VCaP (cell line): ENCODE results near the gene LMLN.
A peak's percentile ranks its signal among the peaks of the same experiment; 100 is the strongest.
"Not testable (repeated sequence)": the region's sequence is repeated elsewhere in the genome, so short reads cannot be mapped to it uniquely, and the experiment has no call there.

Experiments used
- H3K27ac ChIP-seq: fragments of 450-650 bp; 2 replicates; pipeline ENCODE4 v1.5.1; 2017
- CTCF ChIP-seq: fragments of 450-650 bp; conservative IDR thresholded peaks from 2 replicates; pipeline ENCODE4 v1.5.1; 2017; ENCODE audit warnings: mild to moderate bottlenecking, moderate library complexity

Gene LMLN, protein sequence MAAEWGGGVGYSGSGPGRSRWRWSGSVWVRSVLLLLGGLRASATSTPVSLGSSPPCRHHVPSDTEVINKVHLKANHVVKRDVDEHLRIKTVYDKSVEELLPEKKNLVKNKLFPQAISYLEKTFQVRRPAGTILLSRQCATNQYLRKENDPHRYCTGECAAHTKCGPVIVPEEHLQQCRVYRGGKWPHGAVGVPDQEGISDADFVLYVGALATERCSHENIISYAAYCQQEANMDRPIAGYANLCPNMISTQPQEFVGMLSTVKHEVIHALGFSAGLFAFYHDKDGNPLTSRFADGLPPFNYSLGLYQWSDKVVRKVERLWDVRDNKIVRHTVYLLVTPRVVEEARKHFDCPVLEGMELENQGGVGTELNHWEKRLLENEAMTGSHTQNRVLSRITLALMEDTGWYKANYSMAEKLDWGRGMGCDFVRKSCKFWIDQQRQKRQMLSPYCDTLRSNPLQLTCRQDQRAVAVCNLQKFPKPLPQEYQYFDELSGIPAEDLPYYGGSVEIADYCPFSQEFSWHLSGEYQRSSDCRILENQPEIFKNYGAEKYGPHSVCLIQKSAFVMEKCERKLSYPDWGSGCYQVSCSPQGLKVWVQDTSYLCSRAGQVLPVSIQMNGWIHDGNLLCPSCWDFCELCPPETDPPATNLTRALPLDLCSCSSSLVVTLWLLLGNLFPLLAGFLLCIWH

GRCh38 chr3:197959891-197960693, at the start of gene LMLN:
LMLN (plus strand) TSS chr3:197960217; CDS start chr3:197960246, 29 bp downstream.
- TF ChIP-seq CTCF: no peak
- peak within 1 kb of the TSS; percentile 62 for H3K27ac ChIP-seq

DNA sequence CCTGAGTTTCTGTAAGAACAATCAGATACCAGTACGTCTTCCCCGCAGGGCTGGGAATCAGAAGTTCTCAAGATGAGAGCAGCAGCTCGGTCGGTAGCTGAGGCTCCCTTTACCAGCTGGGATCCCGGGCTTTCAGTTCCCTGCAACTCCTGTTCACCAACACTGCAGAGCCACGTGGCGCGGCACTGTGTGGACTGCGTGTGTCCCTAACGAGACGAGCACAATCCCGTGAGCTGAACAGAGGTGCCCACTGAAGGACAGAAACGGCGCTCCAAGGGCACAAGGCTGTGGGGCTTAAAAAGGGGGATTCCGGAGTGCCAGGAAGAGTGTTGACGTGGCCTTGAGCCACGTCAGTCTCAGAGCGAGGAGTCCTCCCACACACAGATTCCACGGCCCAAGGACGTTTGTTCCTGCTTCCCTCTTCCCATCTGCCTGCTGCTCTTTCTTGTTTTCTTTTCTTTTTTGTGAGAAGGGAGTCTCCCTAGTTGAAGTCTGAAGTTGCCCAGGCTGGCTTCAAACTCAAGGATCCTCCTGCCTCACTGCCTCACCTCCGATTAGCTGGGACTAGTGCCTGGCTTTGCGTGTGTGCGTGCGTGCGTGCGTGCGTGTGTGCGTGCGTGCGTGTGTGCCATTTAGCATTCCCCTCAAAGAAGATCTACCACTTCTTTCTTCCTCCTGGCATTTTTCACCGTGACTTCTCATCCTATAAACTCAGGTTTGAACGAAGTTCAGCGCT, 47.1 kb upstream of the LMLN start:
- TF ChIP-seq CTCF: no peak
- no peak overlapping the region for H3K27ac ChIP-seq

DNA sequence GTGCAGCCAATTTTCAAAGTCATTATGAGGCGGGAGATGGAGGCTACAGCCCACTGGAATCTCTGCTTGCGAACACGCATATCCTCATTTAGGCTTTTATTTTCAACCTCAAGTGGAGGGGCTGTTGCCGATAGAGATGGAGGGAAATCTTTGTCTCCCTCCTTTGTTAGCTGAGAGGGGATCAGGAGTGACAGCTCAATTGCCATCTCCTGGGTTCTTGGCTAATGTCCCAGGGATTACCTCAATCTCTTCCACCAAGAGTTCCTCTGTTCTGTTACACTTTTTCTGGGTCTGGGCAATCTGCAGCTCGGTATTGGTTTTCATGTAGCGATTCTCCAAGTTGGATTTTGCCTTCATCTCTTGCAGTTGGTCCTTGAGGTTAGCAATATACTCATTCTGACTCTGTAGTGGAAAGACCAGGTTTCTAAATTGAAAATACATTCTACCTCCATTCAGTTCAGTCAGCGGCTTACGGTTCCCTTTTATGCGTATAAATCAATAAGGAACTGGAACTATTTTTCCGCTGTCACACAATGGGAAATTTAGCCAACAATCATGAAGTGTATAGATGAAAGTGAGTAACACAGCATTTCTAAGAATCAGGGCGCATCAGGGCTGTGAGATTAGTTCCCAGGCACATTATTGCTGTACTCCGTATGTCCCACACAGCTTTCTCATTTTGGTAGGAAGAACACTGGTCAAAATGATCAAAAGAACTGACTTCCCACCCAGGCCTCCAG, 46.2 kb upstream of the LMLN start:
- H3K27ac ChIP-seq: no peak overlapping the region
- TF ChIP-seq CTCF: no peak

DNA sequence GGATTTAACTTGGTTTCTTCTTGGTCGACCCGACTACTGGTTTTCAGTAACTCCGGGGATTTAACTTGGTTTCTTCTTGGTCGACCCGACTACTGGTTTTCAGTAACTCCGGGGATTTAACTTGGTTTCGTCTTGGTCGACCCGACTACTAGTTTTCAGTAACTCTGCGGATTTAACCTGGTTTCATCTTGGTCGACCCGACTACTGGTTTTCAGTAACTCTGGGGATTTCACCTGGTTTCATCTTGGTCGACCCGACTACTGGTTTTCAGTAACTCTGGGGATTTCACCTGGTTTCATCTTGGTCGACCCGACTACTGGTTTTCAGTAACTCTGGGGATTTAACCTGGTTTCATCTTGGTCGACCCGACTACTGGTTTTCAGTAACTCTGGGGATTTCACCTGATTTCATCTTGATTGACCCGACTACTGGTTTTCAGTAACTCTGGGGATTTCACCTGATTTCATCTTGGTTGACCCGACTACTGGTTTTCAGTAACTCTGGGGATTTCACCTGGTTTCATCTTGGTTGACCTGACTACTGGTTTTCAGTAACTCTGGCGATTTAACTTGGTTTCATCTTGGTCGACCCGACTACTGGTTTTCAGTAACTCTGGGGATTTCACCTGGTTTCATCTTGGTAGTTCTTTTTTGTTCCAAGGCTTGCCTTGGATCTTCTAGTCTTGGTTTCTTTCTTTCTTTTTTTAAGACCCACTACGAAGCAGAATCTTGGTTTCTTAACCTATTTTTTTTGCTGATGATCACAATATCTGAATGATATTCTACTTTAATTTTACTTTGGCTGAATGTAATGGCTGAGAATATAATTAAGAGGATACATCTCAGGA, 38.4 kb upstream of the LMLN start:
- not testable (repeated sequence) for H3K27ac ChIP-seq

DNA sequence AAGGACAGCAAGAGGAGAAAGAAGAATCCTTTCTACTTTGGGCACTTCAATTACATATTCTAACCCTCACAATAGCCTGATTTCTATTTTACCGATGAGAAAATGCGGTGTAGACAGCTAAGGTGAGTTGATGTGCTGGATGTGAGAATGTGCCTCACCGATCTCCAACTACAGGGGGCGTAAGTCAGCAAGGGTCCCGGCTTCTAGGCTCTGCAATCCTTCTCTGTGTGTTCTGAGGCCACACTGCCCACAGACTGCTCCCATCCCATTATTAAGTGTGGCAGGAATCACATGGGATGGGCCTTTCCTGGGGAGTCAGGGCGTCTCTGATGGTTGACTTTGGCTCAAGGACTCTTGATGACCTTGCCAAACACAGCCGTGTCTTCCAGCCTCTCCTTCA, 33.6 kb upstream of the LMLN start:
- no peak overlapping the region for H3K27ac ChIP-seq
- TF ChIP-seq CTCF: no peak

- H3K27ac ChIP-seq: not testable (repeated sequence)
Observed at GRCh38 chr3:197927578-197927977, 32.4 kb upstream of the LMLN start.

GRCh38 chr3:197936819-197937384, 23.1 kb upstream of the LMLN start:
- TF ChIP-seq CTCF: no peak

More at GRCh38 chr3:197936819-197937384, 23.1 kb upstream of the LMLN start:
- H3K27ac ChIP-seq: no peak overlapping the region
